Measurements from ENCODE around the gene KCNE2.

DNA sequence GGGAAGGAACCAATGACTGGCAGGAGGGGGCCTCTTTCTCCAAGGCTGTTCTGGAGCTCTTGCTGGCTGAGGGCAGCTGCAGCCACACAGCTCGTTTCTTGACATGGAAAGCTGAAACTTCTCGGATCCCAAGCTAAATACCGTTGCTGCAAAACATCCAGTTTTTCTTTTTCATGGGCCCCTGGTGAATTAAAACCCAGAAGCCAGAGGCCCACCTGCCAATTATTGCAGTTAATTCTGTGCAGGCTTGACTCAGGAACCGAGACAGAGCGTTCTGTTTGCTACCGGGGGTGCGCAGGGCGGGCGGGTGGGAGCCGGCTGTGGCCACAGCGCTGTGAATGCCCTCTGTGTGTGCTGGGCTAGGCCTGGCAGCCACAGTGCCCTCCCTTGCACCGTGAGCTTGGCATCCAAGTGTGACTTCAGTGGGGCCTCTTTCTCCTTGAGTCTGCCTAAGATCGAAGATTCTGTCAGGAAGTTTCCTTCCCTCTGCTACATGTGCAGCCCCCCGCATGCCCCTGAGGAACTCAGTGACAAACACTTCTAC is 19.9 kb upstream of the KCNE2 start:
- TF ChIP-seq CTCF (IDR thresholded peaks at IDR 0.05 in 4 of 5, conservative IDR thresholded peaks at IDR 0.05 in 1 of 5) = no peak
- no peak for TF ChIP-seq POLR2A (IDR thresholded peaks at IDR 0.05)
